Measurements from ENCODE around the gene MVP.

DNA sequence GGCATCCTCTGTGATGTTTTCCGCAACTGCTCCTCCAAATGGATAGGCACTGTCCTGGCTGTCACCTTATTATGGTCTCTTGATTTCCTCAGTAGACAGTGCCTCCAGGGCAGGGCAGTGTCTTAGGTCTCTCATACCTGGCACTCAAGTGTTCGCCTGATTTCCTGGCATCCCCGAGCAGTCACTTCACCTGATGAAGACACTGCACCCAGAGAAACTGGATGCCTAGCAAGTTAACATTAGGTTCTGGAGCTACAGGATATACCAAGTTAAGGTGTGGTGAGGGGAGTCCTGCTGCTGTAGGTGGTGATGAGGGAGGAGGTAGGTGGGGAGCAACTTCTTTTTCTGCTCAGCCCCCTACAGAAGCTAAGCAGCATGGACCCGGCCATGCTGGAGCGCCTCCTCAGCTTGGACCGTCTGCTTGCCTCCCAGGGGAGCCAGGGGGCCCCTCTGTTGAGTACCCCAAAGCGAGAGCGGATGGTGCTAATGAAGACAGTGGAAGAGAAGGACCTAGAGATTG is 17.8 kb upstream of the MVP start:
- no peak for TF ChIP-seq CTCF (conservative IDR thresholded peaks at IDR 0.05)
- TF ChIP-seq ZFX (IDR thresholded peaks at IDR 0.05) = no peak
